HL-60 (cell line): ENCODE data around the gene NPPA.
A peak's percentile ranks its signal among the peaks of the same experiment; 100 is the strongest.

Experiments
- DNase-seq, 2 experiments: peaks; one replicate each; pipeline ENCODE4 v3.0.0-alpha.2; 2010 to 2020; ENCODE audit warnings: low read depth in 1 of 2, low spot score in 1 of 2
- H3K27ac ChIP-seq: fragments of 250-450 bp; sonication (Bioruptor Pico); replicated peaks from 2 replicates; pipeline ENCODE4 v1.5.1; 2020; ENCODE audit warnings: mild to moderate bottlenecking, moderate library complexity
- H3K27me3 ChIP-seq: fragments of 250-450 bp; sonication (Bioruptor Pico); 2 replicates; pipeline ENCODE4 v1.5.1; 2021; ENCODE audit warnings: mild to moderate bottlenecking, moderate library complexity; ENCODE audit not compliant: insufficient read depth, poor library complexity, severe bottlenecking
- H3K4me3 ChIP-seq: replicated peaks from 2 replicates; pipeline ENCODE4 v1.5.1; 2011; ENCODE audit warnings: mild to moderate bottlenecking, control low read depth, low read length; ENCODE audit not compliant: insufficient read depth
- GABPA ChIP-seq: IDR thresholded peaks from 2 replicates; pipeline ENCODE4 v1.6.1; 2012; ENCODE audit warnings: low read depth
- POLR2AphosphoS5 ChIP-seq: IDR thresholded peaks from 2 replicates; pipeline ENCODE4 v1.6.1; 2012; ENCODE audit warnings: low read depth
- SPI1 ChIP-seq: IDR thresholded peaks from 2 replicates; pipeline ENCODE4 v1.6.1; 2012; ENCODE audit warnings: low read depth, mild to moderate bottlenecking, borderline replicate concordance
- TF ChIP-seq, protein P1 (sequence below): IDR thresholded peaks from one replicate; pipeline ENCODE4 v1.5.1; 2011; ENCODE audit warnings: low read length, control low read depth, inconsistent platforms; ENCODE audit not compliant: insufficient read depth
- TF ChIP-seq, protein P2 (sequence below): IDR thresholded peaks from 2 replicates; pipeline ENCODE4 v1.6.1; 2012; ENCODE audit warnings: low read depth; ENCODE audit not compliant: insufficient replicate concordance

NPPA gene

DNA sequence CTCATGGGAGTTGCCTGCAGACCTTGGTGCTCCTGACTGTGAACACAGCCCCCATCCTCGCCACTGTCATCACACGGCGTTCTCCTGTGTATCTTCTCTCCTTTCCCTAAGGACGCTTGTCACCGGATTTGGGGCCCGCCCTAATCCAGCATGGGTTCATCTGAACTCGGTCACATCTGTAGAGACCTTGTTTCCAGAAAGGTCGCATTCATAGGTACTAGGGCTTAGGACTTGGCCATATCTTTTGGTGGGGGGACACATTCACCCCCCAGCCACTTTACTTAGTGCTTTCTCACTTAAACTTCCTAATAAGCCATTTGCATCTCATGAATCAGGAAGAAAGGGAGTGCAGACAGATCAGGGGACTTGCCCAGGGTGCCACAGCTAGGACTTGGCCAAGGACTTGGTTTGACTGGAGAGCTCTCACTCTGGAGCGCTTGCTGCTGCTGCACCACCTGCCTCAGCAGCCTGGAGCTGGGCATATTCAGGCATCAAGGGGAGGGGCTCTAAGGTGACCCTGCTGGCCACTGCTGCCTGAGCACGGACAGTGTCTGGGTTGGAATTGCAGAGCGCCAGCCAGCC, 9.7 kb downstream of the NPPA start:
- H3K4me3 ChIP-seq, result no peak overlapping the region
- no peak for DNase-seq
- TF ChIP-seq, protein P1, sequence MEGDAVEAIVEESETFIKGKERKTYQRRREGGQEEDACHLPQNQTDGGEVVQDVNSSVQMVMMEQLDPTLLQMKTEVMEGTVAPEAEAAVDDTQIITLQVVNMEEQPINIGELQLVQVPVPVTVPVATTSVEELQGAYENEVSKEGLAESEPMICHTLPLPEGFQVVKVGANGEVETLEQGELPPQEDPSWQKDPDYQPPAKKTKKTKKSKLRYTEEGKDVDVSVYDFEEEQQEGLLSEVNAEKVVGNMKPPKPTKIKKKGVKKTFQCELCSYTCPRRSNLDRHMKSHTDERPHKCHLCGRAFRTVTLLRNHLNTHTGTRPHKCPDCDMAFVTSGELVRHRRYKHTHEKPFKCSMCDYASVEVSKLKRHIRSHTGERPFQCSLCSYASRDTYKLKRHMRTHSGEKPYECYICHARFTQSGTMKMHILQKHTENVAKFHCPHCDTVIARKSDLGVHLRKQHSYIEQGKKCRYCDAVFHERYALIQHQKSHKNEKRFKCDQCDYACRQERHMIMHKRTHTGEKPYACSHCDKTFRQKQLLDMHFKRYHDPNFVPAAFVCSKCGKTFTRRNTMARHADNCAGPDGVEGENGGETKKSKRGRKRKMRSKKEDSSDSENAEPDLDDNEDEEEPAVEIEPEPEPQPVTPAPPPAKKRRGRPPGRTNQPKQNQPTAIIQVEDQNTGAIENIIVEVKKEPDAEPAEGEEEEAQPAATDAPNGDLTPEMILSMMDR, result no peak
- TF ChIP-seq GABPA (no peak), SPI1 (no peak), POLR2AphosphoS5 (peak; percentile 9; the same call in 1 of the 2 replicates)
- TF ChIP-seq, protein P2, sequence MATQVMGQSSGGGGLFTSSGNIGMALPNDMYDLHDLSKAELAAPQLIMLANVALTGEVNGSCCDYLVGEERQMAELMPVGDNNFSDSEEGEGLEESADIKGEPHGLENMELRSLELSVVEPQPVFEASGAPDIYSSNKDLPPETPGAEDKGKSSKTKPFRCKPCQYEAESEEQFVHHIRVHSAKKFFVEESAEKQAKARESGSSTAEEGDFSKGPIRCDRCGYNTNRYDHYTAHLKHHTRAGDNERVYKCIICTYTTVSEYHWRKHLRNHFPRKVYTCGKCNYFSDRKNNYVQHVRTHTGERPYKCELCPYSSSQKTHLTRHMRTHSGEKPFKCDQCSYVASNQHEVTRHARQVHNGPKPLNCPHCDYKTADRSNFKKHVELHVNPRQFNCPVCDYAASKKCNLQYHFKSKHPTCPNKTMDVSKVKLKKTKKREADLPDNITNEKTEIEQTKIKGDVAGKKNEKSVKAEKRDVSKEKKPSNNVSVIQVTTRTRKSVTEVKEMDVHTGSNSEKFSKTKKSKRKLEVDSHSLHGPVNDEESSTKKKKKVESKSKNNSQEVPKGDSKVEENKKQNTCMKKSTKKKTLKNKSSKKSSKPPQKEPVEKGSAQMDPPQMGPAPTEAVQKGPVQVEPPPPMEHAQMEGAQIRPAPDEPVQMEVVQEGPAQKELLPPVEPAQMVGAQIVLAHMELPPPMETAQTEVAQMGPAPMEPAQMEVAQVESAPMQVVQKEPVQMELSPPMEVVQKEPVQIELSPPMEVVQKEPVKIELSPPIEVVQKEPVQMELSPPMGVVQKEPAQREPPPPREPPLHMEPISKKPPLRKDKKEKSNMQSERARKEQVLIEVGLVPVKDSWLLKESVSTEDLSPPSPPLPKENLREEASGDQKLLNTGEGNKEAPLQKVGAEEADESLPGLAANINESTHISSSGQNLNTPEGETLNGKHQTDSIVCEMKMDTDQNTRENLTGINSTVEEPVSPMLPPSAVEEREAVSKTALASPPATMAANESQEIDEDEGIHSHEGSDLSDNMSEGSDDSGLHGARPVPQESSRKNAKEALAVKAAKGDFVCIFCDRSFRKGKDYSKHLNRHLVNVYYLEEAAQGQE, result no peak
- H3K27ac ChIP-seq, result no peak overlapping the region
- H3K27me3 ChIP-seq, result no peaks in the 10 kb centered on the region

DNA sequence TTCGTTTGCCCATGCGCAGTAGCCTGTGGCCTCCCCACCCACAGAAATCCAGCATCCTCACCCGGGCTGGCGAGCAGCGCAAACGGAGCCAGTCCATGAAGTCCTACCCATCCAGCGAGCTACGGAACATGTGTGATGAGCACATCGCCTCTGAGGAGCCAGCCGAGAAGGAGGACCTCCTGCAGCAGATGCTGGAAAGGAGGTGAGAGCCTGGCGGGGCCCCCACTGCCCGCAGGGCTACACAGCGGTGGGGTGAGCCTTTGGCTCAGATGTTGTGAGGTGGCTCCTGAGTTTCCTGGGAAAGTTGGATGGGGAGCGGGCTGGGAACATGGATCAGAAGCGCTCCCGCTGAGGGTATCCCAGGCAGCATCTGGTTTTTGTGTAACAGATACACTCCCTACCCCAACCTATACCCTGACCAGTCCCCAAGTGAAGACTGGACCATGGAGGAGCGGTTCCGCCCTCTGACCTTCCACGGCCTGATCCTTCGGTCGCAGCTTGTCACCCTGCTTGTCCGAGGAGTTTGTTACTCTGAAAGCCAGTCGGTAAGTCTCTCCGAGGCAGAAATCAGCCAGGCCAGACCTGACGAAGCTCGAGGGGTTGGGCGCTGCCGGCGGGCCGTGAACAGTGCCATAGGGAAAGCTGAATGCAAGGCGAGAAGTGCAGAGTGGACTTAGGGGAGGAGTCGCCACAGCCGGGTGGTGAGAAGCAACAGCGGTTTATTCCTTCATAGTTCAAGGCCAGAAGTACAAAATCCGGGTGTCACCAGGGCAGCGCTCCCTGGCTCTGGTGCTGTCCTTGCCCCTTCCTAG, 10.4 kb downstream of the NPPA start:
- H3K27me3 ChIP-seq, result no peaks in the 10 kb centered on the region
- H3K4me3 ChIP-seq, result no peak overlapping the region
- no peak for DNase-seq
- TF ChIP-seq SPI1 (no peak), GABPA (no peak), POLR2AphosphoS5 (no peak)
- TF ChIP-seq, protein P2, result no peak
- TF ChIP-seq, protein P1, result no peak
- H3K27ac ChIP-seq, result no peak overlapping the region

DNA sequence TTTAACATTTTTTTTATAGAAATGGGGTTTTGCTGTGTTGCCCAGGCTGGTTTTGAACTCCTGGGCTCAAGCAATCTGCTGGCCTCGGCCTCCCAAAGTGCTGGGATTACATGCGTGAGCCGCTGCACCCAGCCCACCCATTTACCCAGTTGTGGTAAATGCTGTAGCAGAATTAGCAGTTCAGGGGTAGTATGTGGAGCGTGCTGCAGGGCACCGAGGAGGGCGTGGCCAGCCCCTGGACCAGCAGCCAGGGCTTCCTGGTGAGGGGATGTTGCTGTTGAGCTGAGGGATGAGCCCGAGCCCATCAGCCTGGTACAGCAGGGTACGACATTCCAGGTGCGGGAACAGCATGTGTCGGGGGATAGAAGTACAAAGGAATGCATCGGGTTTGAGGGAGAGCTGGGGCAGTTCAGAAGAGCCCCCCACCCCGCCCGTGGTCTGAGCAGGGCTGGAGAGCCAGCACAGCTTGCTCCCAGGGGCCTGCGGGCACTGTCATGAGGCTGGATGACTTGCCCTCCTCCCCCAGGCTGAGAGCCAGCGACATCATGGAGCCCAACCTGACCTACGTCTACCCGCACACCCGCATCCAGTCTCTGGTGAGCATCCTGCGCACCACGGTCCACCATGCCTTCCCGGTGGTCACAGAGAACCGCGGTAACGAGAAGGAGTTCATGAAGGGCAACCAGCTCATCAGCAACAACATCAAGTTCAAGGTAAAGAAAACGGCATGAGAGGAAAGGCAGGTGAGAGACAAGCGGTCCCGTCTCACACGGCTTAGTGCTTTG, 11.9 kb downstream of the NPPA start:
- no peak overlapping the region for H3K4me3 ChIP-seq
- DNase-seq, result no peak
- TF ChIP-seq SPI1 (no peak), POLR2AphosphoS5 (no peak)
- no peaks in the 10 kb centered on the region for H3K27me3 ChIP-seq
- H3K27ac ChIP-seq, result no peak overlapping the region

DNA sequence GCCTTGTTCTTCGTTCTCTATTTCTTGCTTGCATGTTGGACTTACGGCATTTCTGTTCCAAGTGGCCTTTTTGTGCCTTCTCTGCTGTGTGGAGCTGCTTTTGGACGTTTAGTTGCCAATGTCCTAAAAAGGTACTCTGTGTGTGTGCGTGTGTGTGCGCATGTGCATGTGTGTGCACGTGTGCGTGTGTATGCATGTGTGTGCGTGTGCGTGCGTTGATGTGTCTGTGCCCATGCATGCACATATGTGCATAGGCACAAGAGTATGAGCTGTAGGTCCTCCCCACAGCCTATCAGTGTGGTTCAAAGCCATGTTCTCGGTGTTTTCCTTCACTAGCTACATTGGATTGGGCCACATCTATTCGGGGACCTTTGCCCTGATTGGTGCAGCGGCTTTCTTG, 13.7 kb downstream of the NPPA start:
- no peak for DNase-seq
- no peak overlapping the region for H3K27ac ChIP-seq
- TF ChIP-seq, protein P2, result no peak
- TF ChIP-seq POLR2AphosphoS5 (no peak), SPI1 (no peak), GABPA (no peak)
- TF ChIP-seq, protein P1, result no peak
- no peaks in the 10 kb centered on the region for H3K27me3 ChIP-seq
- no peak overlapping the region for H3K4me3 ChIP-seq
